ENCODE results near the gene SNX18.

- TF ChIP-seq CTCF (IDR thresholded peaks at IDR 0.05) (no peak), POLR2A (IDR thresholded peaks at IDR 0.05) (no peak)
Measured at GRCh38 chr5:54547711-54548250, 30.2 kb downstream of the SNX18 start.

Data from esophagus squamous epithelium (tissue), 4 donors.